ENCODE measurements around the gene TMEM87B.

TMEM87B gene

GRCh38 chr2:112149866-112150435, 94.9 kb downstream of the TMEM87B start:
- DNase-seq (ENCODE audit: low spot score) (no peak), FAIRE-seq (no peak)

GRCh38 chr2:112150447-112150846, 95.4 kb downstream of the TMEM87B start:
- FAIRE-seq (peak; percentile 72), DNase-seq (ENCODE audit: low spot score) (no peak)

- no peak for FAIRE-seq
- DNase-seq (ENCODE audit: low spot score): no peak
Observed at GRCh38 chr2:112150851-112151250, 95.8 kb downstream of the TMEM87B start.

GRCh38 chr2:112151271-112151670, 96.2 kb downstream of the TMEM87B start:
- FAIRE-seq (no peak), DNase-seq (ENCODE audit: low spot score) (no peak)

GRCh38 chr2:112151701-112152440, 96.8 kb downstream of the TMEM87B start:
- no peak for DNase-seq (ENCODE audit: low spot score)
- FAIRE-seq: peak; percentile 88

GRCh38 chr2:112152476-112153178, 97.6 kb downstream of the TMEM87B start:
- DNase-seq (ENCODE audit: low spot score) (peak; percentile 1), FAIRE-seq (no peak)

- FAIRE-seq (peak; percentile 37), DNase-seq (ENCODE audit: low spot score) (no peak)
Observed at GRCh38 chr2:112153179-112153490, 98.1 kb downstream of the TMEM87B start.

- FAIRE-seq (no peak), DNase-seq (ENCODE audit: low spot score) (no peak)
Observed at GRCh38 chr2:112153501-112153900, 98.4 kb downstream of the TMEM87B start.

GRCh38 chr2:112154246-112155117, 99.4 kb downstream of the TMEM87B start:
- FAIRE-seq: peak; percentile 20
- DNase-seq (ENCODE audit: low spot score): no peak

- DNase-seq (ENCODE audit: low spot score): no peak
- no peak for FAIRE-seq
Observed at GRCh38 chr2:112155331-112156151, 100.5 kb downstream of the TMEM87B start.

GRCh38 chr2:112156152-112156986, 101.3 kb downstream of the TMEM87B start:
- DNase-seq (ENCODE audit: low spot score): peak; percentile 75
- no peak for FAIRE-seq

- no peak for DNase-seq (ENCODE audit: low spot score)
- no peak for FAIRE-seq
Observed at GRCh38 chr2:112157472-112157871, 102.4 kb downstream of the TMEM87B start.

- DNase-seq (ENCODE audit: low spot score) (no peak), FAIRE-seq (no peak)
Observed at GRCh38 chr2:112159454-112159921, 104.4 kb downstream of the TMEM87B start.

GRCh38 chr2:112160283-112161250, 105.5 kb downstream of the TMEM87B start:
- no peak for DNase-seq (ENCODE audit: low spot score)
- peak; percentile 88 for FAIRE-seq

GRCh38 chr2:112161431-112162145, 106.5 kb downstream of the TMEM87B start:
- DNase-seq (ENCODE audit: low spot score): no peak
- no peak for FAIRE-seq

- no peak for DNase-seq (ENCODE audit: low spot score)
- FAIRE-seq: no peak
Observed at GRCh38 chr2:112162341-112162740, 107.3 kb downstream of the TMEM87B start.

GRCh38 chr2:112162956-112163355, 107.9 kb downstream of the TMEM87B start:
- FAIRE-seq: no peak

GRCh38 chr2:112163541-112163981, 108.5 kb downstream of the TMEM87B start:
- FAIRE-seq: no peak
- DNase-seq (ENCODE audit: low spot score): no peak

More at GRCh38 chr2:112162956-112163355, 107.9 kb downstream of the TMEM87B start:
- no peak for DNase-seq (ENCODE audit: low spot score)
